AG04449 (cell line): Measurements from ENCODE around the gene AGAP1.

ENCODE experiments used
- CTCF ChIA-PET: fragments of 350-600 bp; formaldehyde crosslinking; extraction: SDS; loops from one replicate; lab custom pipeline; 2021; ENCODE audit warnings: antibody characterized with exemption; lab: Yijun Ruan, JAX
- POLR2A ChIA-PET: fragments of 400-600, 350-600 bp; formaldehyde crosslinking; extraction: SDS; loops from one replicate; lab custom pipeline; 2020; ENCODE audit warnings: antibody characterized with exemption, inconsistent platforms; lab: Yijun Ruan, JAX
- DNase-seq: peaks from one replicate; pipeline ENCODE4 v3.0.0-alpha.2; 2010; ENCODE audit warnings: low read depth, low spot score
- H3K4me3 ChIP-seq: 2 replicates; pipeline ENCODE4 v1.5.1; 2011; ENCODE audit warnings: low read depth, mild to moderate bottlenecking, control low read depth, low read length
- TF ChIP-seq, protein P1 (sequence below): IDR thresholded peaks from one replicate; pipeline ENCODE4 v1.5.1; 2011; ENCODE audit warnings: mild to moderate bottlenecking, moderate library complexity, low read length, control low read depth, inconsistent platforms; ENCODE audit not compliant: insufficient read depth; ENCODE audit errors: missing control alignments

Gene AGAP1

GRCh38 chr2:235479604-235480003 lies 14.2 kb upstream of the AGAP1 start:
- no peak overlapping the region for H3K4me3 ChIP-seq
- TF ChIP-seq, protein P1, sequence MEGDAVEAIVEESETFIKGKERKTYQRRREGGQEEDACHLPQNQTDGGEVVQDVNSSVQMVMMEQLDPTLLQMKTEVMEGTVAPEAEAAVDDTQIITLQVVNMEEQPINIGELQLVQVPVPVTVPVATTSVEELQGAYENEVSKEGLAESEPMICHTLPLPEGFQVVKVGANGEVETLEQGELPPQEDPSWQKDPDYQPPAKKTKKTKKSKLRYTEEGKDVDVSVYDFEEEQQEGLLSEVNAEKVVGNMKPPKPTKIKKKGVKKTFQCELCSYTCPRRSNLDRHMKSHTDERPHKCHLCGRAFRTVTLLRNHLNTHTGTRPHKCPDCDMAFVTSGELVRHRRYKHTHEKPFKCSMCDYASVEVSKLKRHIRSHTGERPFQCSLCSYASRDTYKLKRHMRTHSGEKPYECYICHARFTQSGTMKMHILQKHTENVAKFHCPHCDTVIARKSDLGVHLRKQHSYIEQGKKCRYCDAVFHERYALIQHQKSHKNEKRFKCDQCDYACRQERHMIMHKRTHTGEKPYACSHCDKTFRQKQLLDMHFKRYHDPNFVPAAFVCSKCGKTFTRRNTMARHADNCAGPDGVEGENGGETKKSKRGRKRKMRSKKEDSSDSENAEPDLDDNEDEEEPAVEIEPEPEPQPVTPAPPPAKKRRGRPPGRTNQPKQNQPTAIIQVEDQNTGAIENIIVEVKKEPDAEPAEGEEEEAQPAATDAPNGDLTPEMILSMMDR = no peak
- ChIA-PET POLR2A (interaction anchor here (0.7 kb wide), 1 partner anchor 10 kb away, joined by 3 read pairs; no protein-coding TSS in a partner anchor), CTCF (interaction anchor here (1.1 kb wide), 1 partner anchor 9 kb away, joined by 3 read pairs; no protein-coding TSS in a partner anchor)
- DNase-seq = no peak

- TF ChIP-seq, protein P1 = no peak
- ChIA-PET POLR2A (no interaction called here), CTCF (interaction anchor here (1.1 kb wide), 1 partner anchor 8 kb away, joined by 3 read pairs; no protein-coding TSS in a partner anchor)
- no peak for DNase-seq
- H3K4me3 ChIP-seq = no peak overlapping the region
Measured at GRCh38 chr2:235480614-235481013, 13.2 kb upstream of the AGAP1 start.

DNA sequence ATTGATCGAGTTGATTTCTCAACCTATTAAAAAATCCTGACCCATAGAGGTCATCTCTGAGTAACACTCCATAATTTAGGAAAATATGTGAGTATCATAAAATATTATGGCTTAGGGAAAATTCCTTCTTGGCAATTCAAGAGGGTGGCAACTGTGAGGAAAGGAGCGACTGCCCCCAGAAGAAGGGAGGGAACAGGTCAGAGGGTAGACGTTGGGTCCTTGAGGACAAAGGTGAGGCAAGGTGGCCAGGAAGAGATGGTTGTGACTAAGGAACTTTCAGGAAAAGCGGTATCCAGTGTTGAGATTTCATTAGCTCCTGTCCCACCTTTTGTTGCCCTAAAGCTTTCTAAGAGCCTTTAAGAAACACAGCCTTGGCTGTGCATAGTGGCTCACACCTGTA lies 10.5 kb upstream of the AGAP1 start:
- no peak overlapping the region for H3K4me3 ChIP-seq
- TF ChIP-seq, protein P1 = no peak
- POLR2A ChIA-PET = no interaction called here
- CTCF ChIA-PET = no interaction called here
- DNase-seq = no peak

DNA sequence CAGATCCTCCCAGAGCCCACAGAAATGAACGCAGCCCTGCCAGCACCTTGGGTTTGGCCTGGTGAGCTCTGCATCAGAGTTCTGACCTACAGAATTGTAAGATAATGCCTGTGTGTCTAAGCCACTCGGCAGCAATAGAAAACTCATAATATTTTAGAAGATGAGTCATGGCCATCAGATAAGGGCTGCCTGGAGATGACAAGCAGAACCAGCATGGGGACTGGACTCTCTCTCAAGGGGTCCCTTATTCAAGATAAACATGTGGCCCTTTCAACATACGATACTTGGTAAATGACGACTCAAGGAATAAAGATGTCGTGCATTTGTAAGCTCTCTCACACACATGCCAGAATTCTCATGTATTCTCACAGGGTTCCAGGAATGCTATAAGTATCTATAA lies 8.5 kb upstream of the AGAP1 start:
- POLR2A ChIA-PET = no interaction called here
- TF ChIP-seq, protein P1 = no peak
- DNase-seq = no peak
- H3K4me3 ChIP-seq = no peak overlapping the region
- CTCF ChIA-PET = no interaction called here

GRCh38 chr2:235486729-235487128 lies 7.1 kb upstream of the AGAP1 start:
- no peak overlapping the region for H3K4me3 ChIP-seq
- ChIA-PET CTCF (interaction anchor here (1.2 to 1.4 kb wide), 2 partner anchors 12 to 259 kb away, joined by 3 to 4 read pairs; no protein-coding TSS in a partner anchor), POLR2A (no interaction called here)
- DNase-seq = no peak
- TF ChIP-seq, protein P1 = no peak

- ChIA-PET POLR2A (no interaction called here), CTCF (no interaction called here)
- no peak overlapping the region for H3K4me3 ChIP-seq
- TF ChIP-seq, protein P1 = no peak
- no peak for DNase-seq
Measured at GRCh38 chr2:235489897-235490296, 3.9 kb upstream of the AGAP1 start.
